GM18909 (cell line): Measurements from ENCODE around the gene CHST9.
A peak's percentile ranks its signal among the peaks of the same experiment; 100 is the strongest.

ENCODE experiments used
- ATAC-seq: cut with Tn5 transposase; IDR thresholded peaks from one replicate; pipeline ENCODE4 v1.9.1; 2021; ENCODE audit warnings: mild to moderate bottlenecking; ENCODE audit not compliant: unreplicated experiment, poor library complexity

The CHST9 gene

DNA sequence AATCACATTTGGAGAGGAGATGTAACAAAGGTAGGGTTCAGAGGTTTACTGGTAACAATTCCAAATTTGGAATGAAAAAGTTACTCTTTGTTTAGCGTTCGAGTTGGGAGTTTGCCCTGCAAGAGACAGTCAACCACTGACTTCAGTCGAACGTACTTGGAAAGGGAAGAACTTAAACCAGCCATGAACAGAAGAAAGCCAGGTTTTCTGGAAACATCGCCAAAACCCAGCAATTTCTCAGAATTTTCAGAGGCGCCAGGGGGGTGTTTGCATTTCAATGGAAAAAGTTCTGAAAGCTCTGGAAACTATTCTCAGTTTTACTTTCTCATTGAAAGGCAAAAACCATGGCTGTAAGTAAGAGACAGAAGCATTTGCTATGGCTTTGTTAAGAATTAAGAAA lies 291.1 kb downstream of the CHST9 start:
- ATAC-seq, result no peak

GRCh38 chr18:26888259-26888658 lies 296.8 kb downstream of the CHST9 start:
- no peak for ATAC-seq

- no peak for ATAC-seq
These were observed 310.0 kb downstream of the CHST9 start for GRCh38 chr18:26875040-26875654.

GRCh38 chr18:26874283-26874682 lies 310.8 kb downstream of the CHST9 start:
- no peak for ATAC-seq

DNA sequence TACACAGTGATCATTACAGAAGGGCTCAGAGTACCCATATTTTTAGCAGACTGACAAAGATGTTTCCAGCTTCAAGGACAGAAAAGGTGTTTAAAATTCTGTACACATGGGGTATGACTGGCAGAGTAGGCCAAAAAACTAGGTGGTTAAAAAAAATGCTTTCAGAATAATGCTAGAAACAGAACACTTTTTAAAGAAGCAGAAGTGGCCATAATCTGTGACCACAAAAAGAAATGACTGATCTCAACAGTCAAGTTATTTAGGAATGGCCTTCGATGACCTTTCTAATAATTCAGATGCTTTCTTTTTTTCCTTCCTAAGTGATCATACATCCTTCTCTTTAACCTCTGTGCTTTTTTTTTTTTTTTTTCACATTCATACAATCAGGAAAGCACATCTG lies 315.5 kb downstream of the CHST9 start:
- peak; percentile 55 for ATAC-seq

DNA sequence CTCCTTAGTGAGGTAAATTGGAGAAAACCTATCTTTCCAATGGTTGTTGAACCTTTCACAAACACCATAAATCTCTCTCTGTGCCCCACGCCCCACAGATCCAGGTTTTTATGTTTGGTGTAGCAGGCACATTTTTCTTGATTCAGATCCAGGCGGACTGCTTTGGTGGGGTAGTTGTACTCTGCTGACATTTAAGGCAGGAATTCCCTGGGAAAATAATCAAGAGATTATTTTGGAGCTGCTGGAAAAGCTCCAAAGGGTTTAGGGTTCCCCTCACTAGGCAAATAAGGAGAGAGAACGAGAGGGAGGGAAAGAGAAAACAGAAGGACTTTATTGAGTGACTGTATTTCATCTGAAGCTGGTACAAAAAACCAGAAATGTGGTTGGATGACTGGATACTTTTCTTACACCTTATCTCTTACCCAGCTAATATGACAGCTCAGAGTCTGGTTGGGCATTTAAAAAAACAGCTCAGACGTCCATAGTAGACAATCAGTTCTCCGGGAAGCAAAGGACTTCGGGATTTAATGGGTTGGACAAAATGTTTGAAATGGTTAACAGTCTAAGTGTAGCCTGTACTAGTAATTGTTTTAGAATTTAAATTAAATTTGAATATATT lies 316.0 kb downstream of the CHST9 start:
- ATAC-seq, result no peak

DNA sequence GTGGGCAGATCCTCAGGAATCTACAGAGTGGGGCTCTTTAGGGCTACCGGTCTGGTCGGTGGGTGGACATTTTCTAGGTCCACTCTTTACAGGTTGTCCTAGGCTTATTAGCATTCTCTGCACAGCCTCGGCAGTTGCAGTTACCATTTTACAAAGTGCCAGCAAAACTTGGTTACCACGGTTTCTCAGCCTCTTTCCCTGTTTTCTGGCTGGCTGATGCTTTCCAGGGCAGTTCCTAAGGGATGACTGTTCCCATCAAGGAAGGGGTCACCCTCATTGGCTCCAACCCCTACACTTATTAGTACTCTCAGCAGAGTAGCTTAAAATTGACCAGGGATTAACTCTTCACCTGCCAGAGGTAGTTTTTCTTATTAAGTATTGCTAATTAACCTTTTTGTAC lies 317.6 kb downstream of the CHST9 start:
- ATAC-seq, result no peak

- no peak for ATAC-seq
These were observed 319.6 kb downstream of the CHST9 start, which contains the start of gene AQP4 for GRCh38 chr18:26865557-26865956. AQP4 (minus strand) TSS chr18:26865707; CDS start chr18:26865689, 18 bp downstream.

DNA sequence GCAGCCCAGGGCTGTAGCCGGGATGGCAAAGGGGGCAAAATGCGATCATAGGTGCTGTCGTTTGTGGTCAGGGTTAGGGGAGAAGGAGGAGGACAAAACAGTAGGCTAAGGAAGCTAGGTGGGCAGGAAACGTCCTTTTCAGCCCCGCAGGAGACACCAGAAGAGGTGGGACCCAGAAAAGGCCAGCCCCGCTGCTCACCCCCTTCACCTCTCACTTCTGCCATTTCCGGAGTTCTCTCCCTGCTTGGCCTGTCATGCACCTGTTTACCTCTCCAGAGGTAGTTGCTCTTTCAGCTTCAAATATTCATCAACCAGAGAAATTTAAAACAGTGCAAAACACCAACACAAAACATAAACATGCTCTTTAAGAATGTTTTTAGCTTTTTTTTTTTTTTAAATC lies 320.4 kb downstream of the CHST9 start:
- ATAC-seq, result no peak

DNA sequence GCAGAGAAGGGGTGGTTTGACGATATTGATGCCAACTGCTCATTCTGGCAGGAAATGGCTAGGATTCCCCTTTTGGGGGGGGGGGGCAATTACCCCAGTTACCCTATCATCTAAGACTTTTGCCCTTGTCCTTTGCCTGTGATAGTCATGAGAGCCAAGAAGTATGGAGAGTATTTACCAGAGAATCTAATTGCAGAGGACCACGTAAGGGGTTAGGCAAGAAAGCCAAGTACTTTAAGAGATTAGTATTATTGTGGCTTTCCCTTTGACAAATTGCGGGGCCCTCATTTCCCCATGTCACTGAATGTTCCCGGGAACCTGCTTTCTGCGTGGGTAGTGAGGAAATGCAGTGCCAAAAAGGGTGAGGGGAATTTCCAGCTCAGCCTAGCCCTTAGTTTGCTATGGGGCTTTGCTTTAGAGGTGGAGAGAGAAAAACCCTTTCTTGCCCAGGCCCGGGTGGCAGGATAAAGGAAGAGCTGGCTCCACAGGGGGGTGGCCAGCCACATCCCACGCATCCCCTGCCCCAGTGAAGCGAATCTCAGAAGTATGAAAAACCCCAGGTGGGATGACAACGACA lies 321.1 kb downstream of the CHST9 start:
- no peak for ATAC-seq

DNA sequence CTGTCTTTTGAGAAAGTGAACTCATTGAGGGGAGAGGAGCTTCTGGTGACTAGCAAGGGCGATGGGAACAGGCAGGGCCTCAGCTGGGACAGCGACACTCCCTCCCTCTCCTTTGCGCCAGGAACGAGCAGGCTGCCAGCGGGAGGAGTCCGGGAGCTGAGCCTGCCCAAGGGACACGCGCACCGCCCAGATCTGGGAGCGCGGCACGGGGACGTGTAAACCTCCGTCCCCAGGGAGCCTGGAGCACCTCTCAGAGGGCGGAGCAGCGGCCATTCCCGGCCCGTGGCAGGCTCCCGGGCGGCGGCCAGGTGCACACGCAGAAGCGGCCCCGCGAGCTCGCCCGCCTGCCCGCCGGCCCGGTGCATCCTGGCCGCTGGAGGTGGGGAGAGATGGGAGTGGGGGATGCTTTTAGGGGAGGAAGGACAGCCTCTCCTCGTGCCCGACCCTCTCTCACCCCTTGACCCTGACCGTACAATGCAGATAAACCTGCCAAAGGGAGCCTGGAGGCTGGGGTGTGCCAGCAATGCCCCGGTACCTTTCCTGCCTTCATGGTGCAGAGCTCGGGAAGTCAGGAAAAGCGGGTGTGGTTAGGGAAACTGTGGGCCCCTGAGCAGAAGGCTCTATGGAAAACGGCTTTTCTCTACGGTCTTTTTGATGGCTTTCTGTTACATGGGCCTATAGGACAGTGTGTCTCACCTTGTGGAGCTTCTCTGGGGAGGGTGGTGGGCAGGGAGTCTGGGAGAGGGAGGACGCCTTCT lies 321.8 kb downstream of the CHST9 start:
- ATAC-seq, result no peak

DNA sequence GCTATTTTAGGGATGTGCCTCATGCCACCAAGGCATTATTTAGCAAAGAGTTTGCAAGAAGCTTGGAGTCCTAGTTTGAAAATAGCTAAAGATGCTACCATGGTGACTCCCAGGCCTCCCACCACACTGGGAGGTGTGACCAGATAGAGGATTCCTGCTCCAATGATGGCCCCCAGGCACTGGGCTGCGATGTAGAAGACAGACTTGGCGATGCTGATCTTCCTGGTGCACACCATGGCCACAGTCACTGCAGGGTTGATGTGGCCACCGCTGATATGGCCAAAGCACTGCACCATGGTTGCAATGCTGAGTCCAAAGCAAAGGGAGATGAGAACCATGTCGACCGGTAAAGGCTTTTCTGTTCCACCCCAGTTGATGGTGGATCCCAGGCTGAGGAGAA lies 323.0 kb downstream of the CHST9 start:
- no peak for ATAC-seq
